Activated naive CD4-positive, alpha-beta T cell treated with anti-CD3 and anti-CD28 coated beads for 36 hours (primary cell): Measurements from ENCODE around the gene PITPNB. TPM values are rescaled to one million over a fixed set of nuclear protein-coding genes. Genes with fewer than 3 reads are reported as not detected.

Experiments
- CTCF ChIA-PET: fragments of 350-600 bp; sonication (Branson Sonifier 250); formaldehyde crosslinking; loops from one replicate; lab custom pipeline; 2021; ENCODE audit warnings: antibody characterized with exemption; lab: Charles Lee
- DNase-seq: peaks from one replicate; pipeline ENCODE4 v3.0.0-alpha.2; 2020
- H3K27ac Mint-ChIP-seq: one replicate; pipeline ENCODE4 v1.8.0; 2021; ENCODE audit warnings: mild to moderate bottlenecking, mixed read lengths
- H3K27me3 Mint-ChIP-seq: one replicate; pipeline ENCODE4 v1.8.0; 2021; ENCODE audit warnings: low read depth, mixed read lengths
- H3K36me3 Mint-ChIP-seq: one replicate; pipeline ENCODE4 v1.8.0; 2021; ENCODE audit warnings: low read depth, mixed read lengths
- H3K4me1 Mint-ChIP-seq: one replicate; pipeline ENCODE4 v1.8.0; 2021; ENCODE audit warnings: low read depth, mixed read lengths
- H3K4me3 Mint-ChIP-seq: one replicate; pipeline ENCODE4 v1.8.0; 2021; ENCODE audit warnings: mild to moderate bottlenecking, moderate library complexity, mixed read lengths
- H3K9me3 Mint-ChIP-seq: one replicate; pipeline ENCODE4 v1.8.0; 2021; ENCODE audit warnings: mixed read lengths
- intact Hi-C: fragments of 100-400 bp; cut with micrococcal nuclease; formaldehyde crosslinking; loops from one replicate; pipeline ENCODE4 v1.15.1; 2023
- total RNA-seq, 2 experiments: library from RNA; stranded (reverse); gene quantifications; one replicate each; pipeline ENCODE4 v1.2.3, GENCODE V29; 2021

PITPNB gene
- 10 to 100 TPM; 76.4 to 78.7 TPM for total RNA-seq

DNA sequence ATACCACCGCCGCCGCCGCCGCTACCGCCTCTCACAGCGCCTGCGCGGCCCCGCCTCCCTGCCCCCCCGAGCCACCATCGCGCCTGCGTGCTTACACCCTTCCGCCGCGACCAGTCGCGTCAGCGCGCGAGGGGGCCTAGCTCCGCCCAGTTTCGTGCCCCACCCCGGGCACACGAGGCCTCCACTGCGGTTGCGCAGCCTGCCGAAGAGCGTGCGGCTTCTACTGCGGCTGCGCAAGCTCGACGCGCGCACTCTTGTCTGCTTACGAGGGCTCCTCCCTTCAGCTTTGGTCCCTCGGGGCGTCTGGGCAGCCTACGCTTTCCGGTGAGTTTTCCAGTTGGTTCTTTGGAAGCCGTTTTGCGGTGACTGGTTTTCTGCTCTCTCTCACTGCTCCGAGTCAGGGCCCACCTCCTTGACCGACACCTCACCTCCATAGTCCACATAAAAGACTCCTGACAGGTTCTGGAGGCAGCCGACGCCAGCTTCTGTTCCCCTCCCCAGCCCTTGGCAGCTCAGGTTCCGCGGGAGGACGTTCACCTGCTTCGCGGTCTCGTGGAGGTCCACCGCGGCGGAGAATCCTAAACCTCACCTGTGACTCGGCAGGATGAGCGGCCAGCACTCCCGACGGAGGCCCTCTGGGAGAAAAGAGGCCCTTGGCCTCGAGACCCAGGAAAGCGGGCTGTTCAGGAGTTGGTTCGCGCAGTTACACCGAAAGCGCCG lies at the start of gene PITPNB:
Gene PITPNB, minus strand, starts transcription at position 35 of the 720 bp plus-strand sequence. CDS start 65 bp downstream, outside the sequence.
- peak; percentile 98 for DNase-seq
- CTCF ChIA-PET = interaction anchor here (0.6 to 1.0 kb wide), 6 partner anchors 20 to 1440 kb away, joined by 3 to 6 read pairs (median 3); no protein-coding TSS in a partner anchor
- Mint-ChIP-seq H3K27me3 (no peaks in the 10 kb centered on the region), H3K9me3 (no peaks in the 10 kb centered on the region), H3K27ac (peak within 1 kb of the TSS; percentile 96), H3K4me3 (peak within 1 kb of the TSS; percentile 96), H3K4me1 (peaks cover 61% of the 10 kb centered on the region), H3K36me3 (peaks cover 31% of the 10 kb centered on the region)
- intact Hi-C loops = loop anchor here (5.0 kb wide), 2 partner anchors 37 to 883 kb away; partner anchors contain the start of gene XBP1

DNA sequence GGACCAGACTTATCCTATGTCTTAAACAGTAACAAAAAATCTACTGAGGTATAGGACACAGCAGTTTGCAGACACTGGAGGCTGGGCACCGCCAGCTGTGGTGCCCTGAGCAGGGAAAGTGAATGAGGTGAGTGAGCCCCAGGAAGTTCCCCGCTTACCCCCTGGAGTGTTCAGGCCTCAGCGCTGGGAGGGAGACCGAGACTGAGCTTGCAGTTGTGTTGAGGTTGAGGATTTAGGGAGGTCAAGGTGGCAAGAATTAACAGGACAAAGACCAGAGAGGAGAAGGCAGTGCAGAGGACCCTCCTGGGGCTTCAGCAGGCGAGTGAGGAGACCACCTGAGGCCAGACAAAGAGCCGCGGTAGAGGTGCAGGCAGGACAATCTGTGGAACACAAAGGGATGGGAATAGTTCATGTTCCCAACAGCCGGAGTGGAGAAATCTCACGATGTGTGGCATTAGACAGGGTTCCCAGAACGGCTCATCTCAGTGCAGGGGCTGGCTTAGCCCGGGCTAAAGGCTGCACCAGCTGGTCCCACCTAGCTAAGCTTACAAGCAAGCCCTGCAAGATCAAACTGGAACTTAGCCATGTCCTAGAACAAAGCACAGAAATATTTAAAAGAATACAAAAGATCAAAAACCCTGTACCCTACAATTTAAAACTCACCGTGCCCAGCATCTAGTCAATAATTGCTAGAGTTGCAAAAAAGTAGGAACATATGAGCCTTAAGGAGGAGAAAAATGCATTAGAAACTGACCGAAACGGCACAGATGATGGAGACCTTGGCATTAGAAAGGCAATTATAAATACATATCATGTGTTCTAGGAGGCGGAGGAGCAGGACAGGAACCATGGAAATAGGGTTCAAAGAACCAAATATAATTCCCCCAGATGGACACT lies 47.4 kb upstream of the PITPNB start:
- H3K27ac Mint-ChIP-seq = no peak overlapping the region
- CTCF ChIA-PET = no interaction called here
- intact Hi-C loops = no loop called here

DNA sequence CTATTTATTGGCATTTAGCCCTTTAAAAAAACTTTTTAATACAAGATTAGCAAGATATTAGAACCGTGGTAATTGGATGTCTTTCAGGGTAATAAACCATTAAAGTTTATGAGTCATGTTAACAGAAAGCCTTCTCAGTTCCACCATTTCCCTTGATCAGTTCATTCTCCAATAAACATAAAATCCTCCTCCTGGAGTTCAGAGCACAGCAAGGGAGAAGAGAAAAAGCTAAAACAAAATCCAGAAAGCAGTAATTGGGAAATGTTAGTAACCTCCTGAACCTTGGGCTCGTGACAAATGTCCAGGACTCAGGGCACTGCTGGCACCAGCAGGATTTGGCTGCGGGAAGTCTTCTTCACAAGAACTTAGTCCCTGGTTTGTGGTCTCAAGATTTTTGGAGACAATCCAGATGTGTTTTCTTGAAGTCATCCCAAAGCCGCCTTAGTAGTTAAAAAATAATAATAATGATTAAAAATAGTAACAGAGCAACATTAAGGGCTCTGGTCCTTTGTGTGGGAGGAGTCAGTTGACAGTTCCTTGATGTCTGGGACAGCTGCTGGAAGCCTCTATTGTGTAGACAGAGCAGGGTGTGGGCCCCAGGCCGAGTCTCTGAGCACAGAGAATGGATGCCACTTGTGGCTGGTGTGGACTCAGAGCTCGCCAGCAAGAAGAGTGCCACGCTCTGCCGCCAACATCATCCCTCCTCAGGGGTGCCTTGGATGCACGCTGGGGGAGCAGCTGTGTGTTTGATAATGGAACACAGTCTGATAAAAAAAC lies 43.4 kb upstream of the PITPNB start:
- no peak for DNase-seq
- Mint-ChIP-seq H3K27ac (no peak overlapping the region), H3K27me3 (no peaks in the 10 kb centered on the region), H3K9me3 (no peaks in the 10 kb centered on the region), H3K4me3 (no peak overlapping the region), H3K36me3 (peaks cover under 1% of the 10 kb centered on the region), H3K4me1 (no peaks in the 10 kb centered on the region)
- intact Hi-C loops = no loop called here
- CTCF ChIA-PET = no interaction called here

More for the DNA sequence above, 47.4 kb upstream of the PITPNB start:
- Mint-ChIP-seq H3K4me3 (no peak overlapping the region), H3K27me3 (no peaks in the 10 kb centered on the region), H3K36me3 (peaks cover 13% of the 10 kb centered on the region), H3K9me3 (peaks cover 3% of the 10 kb centered on the region), H3K4me1 (no peaks in the 10 kb centered on the region)
- DNase-seq = no peak

DNA sequence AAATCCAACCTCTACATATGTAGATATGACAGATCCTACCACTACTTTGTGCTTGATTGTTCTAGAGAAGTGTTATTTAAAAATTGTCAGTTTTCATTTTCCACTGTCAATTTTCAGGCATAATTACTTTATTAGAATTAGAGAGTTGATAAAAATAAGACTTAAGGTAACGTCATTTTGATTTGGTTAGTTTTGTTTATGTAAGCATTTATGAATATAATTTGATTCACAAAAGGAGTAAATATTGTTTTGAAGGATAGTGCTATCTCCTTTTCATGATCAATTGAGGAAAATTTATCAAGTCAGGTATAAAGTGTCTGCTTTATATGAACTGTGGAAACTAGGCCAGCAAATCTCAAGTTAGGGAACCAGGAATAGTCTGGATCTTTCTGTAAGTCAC lies 42.6 kb upstream of the PITPNB start:
- Mint-ChIP-seq H3K9me3 (no peaks in the 10 kb centered on the region), H3K27ac (no peak overlapping the region), H3K4me3 (no peak overlapping the region), H3K27me3 (no peaks in the 10 kb centered on the region), H3K4me1 (no peaks in the 10 kb centered on the region), H3K36me3 (peaks cover 1% of the 10 kb centered on the region)
- CTCF ChIA-PET = no interaction called here
- DNase-seq = no peak
- intact Hi-C loops = no loop called here

DNA sequence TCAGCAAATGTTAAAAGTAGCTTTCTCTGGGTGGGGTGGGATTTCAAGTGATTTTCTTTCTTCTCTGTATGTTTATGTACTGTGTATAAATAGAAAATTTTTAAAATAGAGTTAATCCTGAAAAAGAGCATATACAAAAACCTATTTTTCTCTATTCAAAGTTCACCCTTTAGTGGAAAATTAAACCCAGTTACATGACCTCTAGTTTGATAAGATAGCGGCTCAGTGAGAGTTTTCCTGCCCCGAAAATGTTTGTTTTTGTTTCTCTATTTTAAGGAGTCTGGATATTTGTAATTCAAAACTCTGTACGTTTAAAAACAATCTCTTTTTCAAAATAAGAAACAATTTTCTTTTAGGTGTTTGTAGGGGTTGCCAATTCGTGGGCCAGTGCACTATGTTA lies 42.1 kb upstream of the PITPNB start:
- Mint-ChIP-seq H3K27ac (no peak overlapping the region), H3K4me3 (no peak overlapping the region), H3K27me3 (no peaks in the 10 kb centered on the region), H3K9me3 (no peaks in the 10 kb centered on the region), H3K36me3 (peaks cover 1% of the 10 kb centered on the region), H3K4me1 (no peaks in the 10 kb centered on the region)
- CTCF ChIA-PET = no interaction called here
- no peak for DNase-seq
- intact Hi-C loops = no loop called here

DNA sequence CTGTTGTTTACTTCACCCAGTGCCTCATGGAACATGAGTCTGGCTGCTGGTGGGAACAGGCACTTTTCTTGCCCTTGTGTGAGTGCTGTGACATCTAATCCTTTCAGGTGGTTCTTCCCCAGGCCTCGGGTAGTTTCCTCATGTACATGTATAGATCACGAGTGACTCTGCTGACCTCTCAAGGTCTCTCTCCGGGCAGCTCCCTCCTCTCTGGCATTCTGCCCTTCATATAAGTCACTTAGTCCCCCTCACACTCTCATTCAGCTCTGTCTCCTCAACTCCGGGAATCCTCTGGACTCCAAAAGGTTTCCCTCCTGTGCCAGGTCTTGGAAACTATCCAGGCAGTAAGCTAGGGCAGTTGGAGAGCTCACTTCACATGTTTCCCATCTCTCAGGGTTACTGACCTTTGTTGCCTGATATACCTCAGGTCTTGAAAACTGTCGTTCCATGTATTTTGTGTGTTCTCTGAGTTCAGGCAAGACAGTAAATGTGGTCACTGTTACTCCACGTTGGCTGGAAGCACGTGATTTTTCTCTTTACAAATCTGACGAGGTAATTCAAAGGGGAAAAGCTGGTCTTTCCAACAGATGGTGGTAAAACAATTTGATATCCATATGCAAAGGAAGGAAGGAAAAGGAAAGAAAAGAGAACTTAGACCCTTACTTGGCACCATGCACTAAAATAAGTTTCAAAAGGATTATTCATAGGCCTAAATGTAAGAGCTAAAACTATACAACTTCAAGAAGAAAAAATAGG lies 40.5 kb upstream of the PITPNB start:
- Mint-ChIP-seq H3K27me3 (no peaks in the 10 kb centered on the region), H3K36me3 (peaks cover 1% of the 10 kb centered on the region), H3K27ac (no peak overlapping the region), H3K9me3 (no peaks in the 10 kb centered on the region), H3K4me1 (no peaks in the 10 kb centered on the region), H3K4me3 (no peak overlapping the region)
- CTCF ChIA-PET = interaction anchor here (0.7 kb wide), 1 partner anchor 97 kb away, joined by 3 read pairs; no protein-coding TSS in a partner anchor
- no peak for DNase-seq
- intact Hi-C loops = no loop called here

DNA sequence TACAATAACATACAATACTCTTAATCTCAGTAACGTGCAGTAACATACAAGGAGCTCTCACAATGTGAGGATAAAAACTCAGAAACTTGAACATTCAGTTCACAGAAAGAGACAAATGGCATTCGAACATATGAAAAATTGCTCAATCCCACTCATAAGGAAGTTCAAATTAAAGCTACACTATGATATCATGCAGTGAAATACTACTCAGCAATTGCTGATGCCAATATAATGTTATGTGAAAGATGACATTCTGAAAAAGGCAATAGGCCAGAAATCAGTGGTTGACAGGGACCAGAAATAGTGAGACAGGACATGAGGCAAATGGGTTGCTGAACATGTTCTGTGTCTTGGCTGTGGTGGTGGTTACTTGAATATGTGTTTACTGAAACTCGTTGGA lies 33.7 kb upstream of the PITPNB start:
- Mint-ChIP-seq H3K36me3 (peaks cover 3% of the 10 kb centered on the region), H3K27me3 (no peaks in the 10 kb centered on the region), H3K27ac (no peak overlapping the region), H3K4me3 (no peak overlapping the region), H3K4me1 (no peaks in the 10 kb centered on the region), H3K9me3 (no peaks in the 10 kb centered on the region)
- intact Hi-C loops = no loop called here
- CTCF ChIA-PET = no interaction called here
- DNase-seq = no peak

DNA sequence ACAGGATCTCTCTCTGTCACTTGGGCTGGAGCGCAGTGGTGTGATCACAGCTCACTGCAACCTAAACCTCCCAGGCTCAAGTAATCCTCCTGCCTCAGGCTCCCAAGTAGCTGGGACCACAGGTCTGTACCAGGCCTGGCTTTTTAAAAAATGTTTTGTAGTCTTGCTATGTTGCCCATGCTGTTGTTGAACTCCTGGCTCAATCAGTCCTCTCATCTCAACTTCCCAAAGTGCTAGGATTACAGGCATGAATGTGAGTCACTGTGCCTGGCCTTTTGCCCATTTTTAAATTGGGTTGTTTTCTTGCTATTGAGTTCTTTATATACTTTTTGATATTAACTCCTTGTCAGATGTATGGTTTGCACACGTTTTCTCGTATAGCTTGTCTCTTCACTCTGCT lies 33.0 kb upstream of the PITPNB start:
- CTCF ChIA-PET = no interaction called here
- H3K4me3 Mint-ChIP-seq = no peak overlapping the region
- no peaks in the 10 kb centered on the region for H3K9me3 Mint-ChIP-seq
- no peaks in the 10 kb centered on the region for H3K4me1 Mint-ChIP-seq
- no peak for DNase-seq
- H3K27me3 Mint-ChIP-seq = no peaks in the 10 kb centered on the region
- H3K27ac Mint-ChIP-seq = no peak overlapping the region
- intact Hi-C loops = no loop called here
- H3K36me3 Mint-ChIP-seq = peaks cover 4% of the 10 kb centered on the region

DNA sequence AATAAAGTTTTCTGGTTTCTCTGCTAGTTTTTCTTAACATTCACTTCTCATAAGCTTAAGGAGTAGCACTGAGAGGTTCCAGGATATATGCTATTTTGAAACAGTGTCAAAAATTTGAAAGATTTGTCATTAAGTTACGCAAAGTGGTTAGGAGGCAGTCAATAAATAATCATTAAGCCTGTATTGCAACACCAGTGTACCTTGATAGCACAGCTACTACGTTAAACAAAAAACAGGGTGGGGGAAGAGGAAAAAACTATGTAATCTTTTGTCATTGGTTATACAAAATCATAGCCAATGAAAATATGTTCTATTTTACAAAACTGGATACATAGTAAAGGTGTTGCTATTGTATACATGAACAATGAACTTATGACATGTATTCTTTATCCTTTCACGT lies 30.4 kb upstream of the PITPNB start:
- no peak for DNase-seq
- H3K36me3 Mint-ChIP-seq = peaks cover 4% of the 10 kb centered on the region
- H3K27me3 Mint-ChIP-seq = no peaks in the 10 kb centered on the region
- intact Hi-C loops = no loop called here
- CTCF ChIA-PET = interaction anchor here (0.6 kb wide), 1 partner anchor 126 kb away, joined by 4 read pairs; no protein-coding TSS in a partner anchor
- H3K4me1 Mint-ChIP-seq = no peaks in the 10 kb centered on the region
- H3K27ac Mint-ChIP-seq = no peak overlapping the region
- no peak overlapping the region for H3K4me3 Mint-ChIP-seq
- no peaks in the 10 kb centered on the region for H3K9me3 Mint-ChIP-seq

DNA sequence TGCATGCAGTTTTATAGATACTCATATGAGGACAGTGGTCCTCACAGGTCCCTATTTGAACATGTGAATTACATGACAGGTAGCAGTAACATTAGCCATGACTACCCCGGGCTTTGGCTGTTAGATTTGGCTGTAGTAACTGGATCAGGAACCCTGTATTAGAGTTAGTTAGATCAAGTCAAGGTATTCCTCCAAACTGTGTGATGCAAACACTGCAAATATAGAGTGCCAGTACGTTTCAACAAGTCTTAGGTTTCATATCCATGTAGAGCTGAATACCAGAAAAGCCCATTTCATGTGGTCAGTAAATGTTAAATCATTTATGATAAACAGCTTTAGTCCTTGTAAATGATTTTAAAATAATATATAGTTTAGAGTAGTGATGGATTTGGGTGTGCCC lies 29.5 kb upstream of the PITPNB start:
- no peak for DNase-seq
- intact Hi-C loops = no loop called here
- no peak overlapping the region for H3K4me3 Mint-ChIP-seq
- CTCF ChIA-PET = no interaction called here
- peaks cover 4% of the 10 kb centered on the region for H3K36me3 Mint-ChIP-seq
- H3K4me1 Mint-ChIP-seq = no peaks in the 10 kb centered on the region
- H3K27ac Mint-ChIP-seq = no peak overlapping the region
- H3K27me3 Mint-ChIP-seq = no peaks in the 10 kb centered on the region
- no peaks in the 10 kb centered on the region for H3K9me3 Mint-ChIP-seq

DNA sequence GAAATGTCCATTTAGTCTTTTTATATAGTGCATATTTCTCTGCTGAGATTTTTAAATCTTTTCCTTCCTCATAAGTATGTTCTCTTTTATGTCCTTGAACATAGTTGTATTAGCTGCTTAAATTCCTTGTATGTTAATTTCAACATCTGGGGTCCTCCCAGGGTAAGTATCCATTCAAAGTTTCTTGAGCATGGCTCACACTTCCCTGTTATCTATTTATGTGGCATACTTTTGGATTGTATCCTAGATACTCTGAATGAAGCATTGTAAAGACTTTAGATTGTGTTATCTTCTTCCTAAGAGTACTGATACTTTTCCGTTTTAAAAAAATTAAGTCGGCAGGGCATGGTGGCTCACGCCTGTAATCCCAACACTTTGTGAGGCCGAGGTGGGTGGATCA lies 28.4 kb upstream of the PITPNB start:
- H3K27ac Mint-ChIP-seq = no peak overlapping the region
- no peaks in the 10 kb centered on the region for H3K27me3 Mint-ChIP-seq
- CTCF ChIA-PET = interaction anchor here (0.6 kb wide), 1 partner anchor 55 kb away, joined by 4 read pairs; no protein-coding TSS in a partner anchor
- H3K4me3 Mint-ChIP-seq = no peak overlapping the region
- DNase-seq = no peak
- peaks cover 4% of the 10 kb centered on the region for H3K36me3 Mint-ChIP-seq
- H3K9me3 Mint-ChIP-seq = no peaks in the 10 kb centered on the region
- H3K4me1 Mint-ChIP-seq = no peaks in the 10 kb centered on the region
- intact Hi-C loops = no loop called here
